VCaP (cell line): Measurements from ENCODE around the gene SIAH3.

Experiments used
- H3K27ac ChIP-seq: fragments of 450-650 bp; 2 replicates; pipeline ENCODE4 v1.5.1; 2017
- CTCF ChIP-seq: fragments of 450-650 bp; conservative IDR thresholded peaks from 2 replicates; pipeline ENCODE4 v1.5.1; 2017; ENCODE audit warnings: mild to moderate bottlenecking, moderate library complexity

SIAH3 gene

GRCh38 chr13:45831851-45832250, 19.7 kb downstream of the SIAH3 start:
- TF ChIP-seq CTCF: no peak
- H3K27ac ChIP-seq: no peak overlapping the region

GRCh38 chr13:45830121-45830520, 21.4 kb downstream of the SIAH3 start:
- H3K27ac ChIP-seq: no peak overlapping the region
- TF ChIP-seq CTCF: no peak

GRCh38 chr13:45828256-45828968, 23.1 kb downstream of the SIAH3 start:
- TF ChIP-seq CTCF: no peak
- H3K27ac ChIP-seq: no peak overlapping the region

GRCh38 chr13:45827318-45827717, 24.2 kb downstream of the SIAH3 start:
- no peak for TF ChIP-seq CTCF
- no peak overlapping the region for H3K27ac ChIP-seq

GRCh38 chr13:45826731-45827130, 24.8 kb downstream of the SIAH3 start:
- TF ChIP-seq CTCF: no peak
- no peak overlapping the region for H3K27ac ChIP-seq

GRCh38 chr13:45825387-45825650, 26.2 kb downstream of the SIAH3 start:
- no peak overlapping the region for H3K27ac ChIP-seq
- no peak for TF ChIP-seq CTCF

- no peak for TF ChIP-seq CTCF
- no peak overlapping the region for H3K27ac ChIP-seq
These were observed 28.0 kb downstream of the SIAH3 start for GRCh38 chr13:45823583-45823982.

GRCh38 chr13:45821811-45822210, 29.7 kb downstream of the SIAH3 start:
- TF ChIP-seq CTCF: no peak
- no peak overlapping the region for H3K27ac ChIP-seq
